ENCODE measurements around the gene GABARAP. TPM values are rescaled to one million over a fixed set of nuclear protein-coding genes. Genes with fewer than 3 reads are reported as not detected.

GABARAP gene
- total RNA-seq, 1 donor from 2014 or later, result 444 TPM

GRCh38 chr17:7229504-7229903 is 12.7 kb downstream of the GABARAP start:
- ATAC-seq (no peak), DNase-seq (ENCODE audit: missing footprints) (peak; percentile 41)
- intact Hi-C loops (cut with DNase I), result no loop called here

GRCh38 chr17:7228920-7229319 is 13.3 kb downstream of the GABARAP start:
- ATAC-seq (no peak), DNase-seq (ENCODE audit: missing footprints) (peak; percentile 9)
- intact Hi-C loops (cut with DNase I), result no loop called here

GRCh38 chr17:7226721-7227710 is 15.2 kb downstream of the GABARAP start:
- peak; percentile 56 for DNase-seq (ENCODE audit: missing footprints)

GRCh38 chr17:7225711-7226331 is 16.4 kb downstream of the GABARAP start:
- ATAC-seq, result peak; percentile 20
- intact Hi-C loops (cut with DNase I), result no loop called here
- DNase-seq (ENCODE audit: missing footprints), result peak; percentile 62

More at GRCh38 chr17:7226721-7227710, 15.2 kb downstream of the GABARAP start:
- peak; percentile 1 for ATAC-seq
- intact Hi-C loops (cut with DNase I), result no loop called here

GRCh38 chr17:7224661-7225111 is 17.6 kb downstream of the GABARAP start:
- no peak for ATAC-seq
- intact Hi-C loops (cut with DNase I), result no loop called here
- peak; percentile 56 for DNase-seq (ENCODE audit: missing footprints)

GRCh38 chr17:7224110-7224509 is 18.1 kb downstream of the GABARAP start:
- intact Hi-C loops (cut with DNase I), result no loop called here
- ATAC-seq, result no peak
- peak; percentile 71 for DNase-seq (ENCODE audit: missing footprints)

- DNase-seq (ENCODE audit: missing footprints), result peak; percentile 9
- intact Hi-C loops (cut with DNase I), result no loop called here
- no peak for ATAC-seq
These were observed 18.9 kb downstream of the GABARAP start for GRCh38 chr17:7223375-7223774.

GRCh38 chr17:7222972-7223292 is 19.3 kb downstream of the GABARAP start:
- no peak for DNase-seq (ENCODE audit: missing footprints)
- no peak for ATAC-seq
- intact Hi-C loops (cut with DNase I), result no loop called here

GRCh38 chr17:7222093-7222971 is 19.9 kb downstream of the GABARAP start:
- DNase-seq (ENCODE audit: missing footprints), result no peak
- ATAC-seq, result no peak
- intact Hi-C loops (cut with DNase I), result no loop called here

GRCh38 chr17:7221278-7222092 is 20.8 kb downstream of the GABARAP start:
- no peak for DNase-seq (ENCODE audit: missing footprints)

GRCh38 chr17:7220593-7221277 is 21.5 kb downstream of the GABARAP start:
- no peak for ATAC-seq
- intact Hi-C loops (cut with DNase I), result loop anchor here (1.0 kb wide), 1 partner anchor 18 kb away; no protein-coding TSS in a partner anchor

More at GRCh38 chr17:7221278-7222092, 20.8 kb downstream of the GABARAP start:
- intact Hi-C loops (cut with DNase I), result no loop called here
- ATAC-seq, result no peak

GRCh38 chr17:7219812-7220592 is 22.2 kb downstream of the GABARAP start, which contains the start of the genes ACADVL and DLG4:
ACADVL (plus strand) TSS chr17:7219938; CDS start chr17:7219985, 47 bp downstream.
DLG4 (minus strand) TSS chr17:7219836.
- peak; percentile 88 for ATAC-seq
- intact Hi-C loops (cut with DNase I), result loop anchor here (1.0 kb wide), 1 partner anchor 18 kb away; no protein-coding TSS in a partner anchor
- DNase-seq (ENCODE audit: missing footprints), result peak; percentile 97

More at GRCh38 chr17:7220593-7221277, 21.5 kb downstream of the GABARAP start:
- DNase-seq (ENCODE audit: missing footprints), result no peak

GRCh38 chr17:7219229-7219811 is 22.9 kb downstream of the GABARAP start:
- intact Hi-C loops (cut with DNase I), result no loop called here
- DNase-seq (ENCODE audit: missing footprints) (no peak), ATAC-seq (no peak)

- no peak for ATAC-seq
- intact Hi-C loops (cut with DNase I), result no loop called here
- no peak for DNase-seq (ENCODE audit: missing footprints)
These were observed 23.5 kb downstream of the GABARAP start for GRCh38 chr17:7218758-7219157.

- DNase-seq (ENCODE audit: missing footprints) (no peak), ATAC-seq (no peak)
- intact Hi-C loops (cut with DNase I), result no loop called here
These were observed 24.1 kb downstream of the GABARAP start for GRCh38 chr17:7218166-7218565.

All from Right ventricle myocardium inferior (tissue), 1 donor.